Duodenal mucosa (tissue), 2 donors: Measurements from ENCODE around the gene RPS3.
"Not testable (repeated sequence)": the region's sequence is repeated elsewhere in the genome, so short reads cannot be mapped to it uniquely, and the experiment has no call there.

ENCODE experiments used
- H3K27ac ChIP-seq: one replicate; pipeline ENCODE4 v1.7.0; 2013; ENCODE audit warnings: low read depth, low read length
- H3K27me3 ChIP-seq, 2 donors: one replicate each; pipeline ENCODE4 v1.7.0; 2013; ENCODE audit warnings: low read length in 2 of 2, control low read depth in 1 of 2; ENCODE audit not compliant: insufficient read depth in 2 of 2, control insufficient read depth in 1 of 2
- H3K36me3 ChIP-seq, 2 donors: one replicate each; pipeline ENCODE4 v1.7.0; 2013; ENCODE audit warnings: low read length in 2 of 2, control low read depth in 1 of 2; ENCODE audit not compliant: insufficient read depth in 2 of 2, control insufficient read depth in 1 of 2
- H3K4me1 ChIP-seq, 2 donors: one replicate each; pipeline ENCODE4 v1.7.0; 2013; ENCODE audit warnings: low read length in 2 of 2, control low read depth in 1 of 2; ENCODE audit not compliant: insufficient read depth in 2 of 2, control insufficient read depth in 1 of 2
- H3K4me3 ChIP-seq, 2 donors: one replicate each; pipeline ENCODE4 v1.7.0; 2013; ENCODE audit warnings: low read length in 2 of 2, low read depth in 1 of 2
- H3K9ac ChIP-seq, 2 donors: one replicate each; pipeline ENCODE4 v1.7.0; 2013; ENCODE audit warnings: low read length in 2 of 2, low read depth in 1 of 2
- H3K9me3 ChIP-seq, 2 donors: one replicate each; pipeline ENCODE4 v1.7.0; 2013; ENCODE audit warnings: low read length in 2 of 2, control low read depth in 1 of 2; ENCODE audit not compliant: control insufficient read depth in 1 of 2

The RPS3 gene

DNA sequence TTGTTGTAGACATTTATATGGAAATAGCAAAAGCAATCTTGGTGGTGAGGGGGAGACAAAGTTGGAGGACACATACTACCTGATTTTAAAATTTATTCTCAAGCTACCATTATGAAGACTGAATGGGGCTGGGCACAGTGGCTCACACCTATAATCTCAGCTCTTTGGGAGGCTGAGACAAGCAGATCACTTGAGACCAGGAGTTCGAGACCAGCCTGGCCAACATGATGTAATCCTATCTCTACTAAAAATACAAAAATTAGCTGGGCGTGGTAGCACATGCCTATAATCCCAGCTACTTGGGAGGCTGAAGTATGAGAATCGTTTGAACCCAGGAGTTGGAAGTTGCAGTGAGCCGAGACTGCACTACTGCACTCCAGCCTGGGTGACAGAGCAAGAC lies 37.0 kb upstream of the RPS3 start:
- H3K27ac ChIP-seq, H3K36me3 ChIP-seq, H3K27me3 ChIP-seq, H3K4me3 ChIP-seq, H3K4me1 ChIP-seq, H3K9ac ChIP-seq, H3K9me3 ChIP-seq: not testable (repeated sequence)

DNA sequence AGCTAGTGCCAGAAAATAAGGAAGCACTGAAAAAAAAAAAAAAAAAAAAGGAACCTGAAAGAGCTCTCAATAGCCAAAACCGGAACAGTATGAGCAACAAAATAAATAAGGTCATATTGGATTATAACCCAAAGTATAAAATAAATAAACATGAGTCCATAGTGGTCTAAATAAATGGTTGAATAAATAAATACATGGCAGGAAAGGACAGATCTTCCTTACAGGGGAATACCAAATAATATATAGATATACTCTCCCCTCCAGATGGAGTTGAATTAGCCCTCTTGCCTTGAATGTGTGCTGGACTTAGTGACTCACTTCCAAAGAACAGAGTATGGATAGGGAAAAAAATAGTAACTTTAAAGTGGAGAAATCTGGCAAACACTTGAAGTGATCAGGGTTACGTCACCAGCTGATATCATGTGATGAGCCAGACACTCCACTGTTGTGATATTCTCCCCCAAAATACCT lies 33.6 kb upstream of the RPS3 start:
- H3K4me1 ChIP-seq = peaks cover 0 to 9% of the 10 kb centered on the region in 2 donors
- H3K9ac ChIP-seq = no peak overlapping the region
- no peaks in the 10 kb centered on the region for H3K9me3 ChIP-seq
- no peak overlapping the region for H3K27ac ChIP-seq
- H3K36me3 ChIP-seq = no peaks in the 10 kb centered on the region
- H3K4me3 ChIP-seq = no peak overlapping the region
- H3K27me3 ChIP-seq = no peaks in the 10 kb centered on the region

- not testable (repeated sequence) for H3K9ac ChIP-seq, H3K9me3 ChIP-seq, H3K4me3 ChIP-seq, H3K36me3 ChIP-seq, H3K27me3 ChIP-seq, H3K27ac ChIP-seq
- peaks cover 6 to 13% of the 10 kb centered on the region in 2 donors for H3K4me1 ChIP-seq
Observed at GRCh38 chr11:75366826-75367225, 32.5 kb upstream of the RPS3 start.

GRCh38 chr11:75369560-75370255 lies 29.6 kb upstream of the RPS3 start:
- Histone ChIP-seq H3K4me3 (no peak overlapping the region), H3K4me1 (peaks cover 14 to 24% of the 10 kb centered on the region in 2 donors), H3K36me3 (no peaks in the 10 kb centered on the region), H3K27ac (no peak overlapping the region), H3K9me3 (no peaks in the 10 kb centered on the region), H3K27me3 (no peaks in the 10 kb centered on the region), H3K9ac (no peak overlapping the region)

DNA sequence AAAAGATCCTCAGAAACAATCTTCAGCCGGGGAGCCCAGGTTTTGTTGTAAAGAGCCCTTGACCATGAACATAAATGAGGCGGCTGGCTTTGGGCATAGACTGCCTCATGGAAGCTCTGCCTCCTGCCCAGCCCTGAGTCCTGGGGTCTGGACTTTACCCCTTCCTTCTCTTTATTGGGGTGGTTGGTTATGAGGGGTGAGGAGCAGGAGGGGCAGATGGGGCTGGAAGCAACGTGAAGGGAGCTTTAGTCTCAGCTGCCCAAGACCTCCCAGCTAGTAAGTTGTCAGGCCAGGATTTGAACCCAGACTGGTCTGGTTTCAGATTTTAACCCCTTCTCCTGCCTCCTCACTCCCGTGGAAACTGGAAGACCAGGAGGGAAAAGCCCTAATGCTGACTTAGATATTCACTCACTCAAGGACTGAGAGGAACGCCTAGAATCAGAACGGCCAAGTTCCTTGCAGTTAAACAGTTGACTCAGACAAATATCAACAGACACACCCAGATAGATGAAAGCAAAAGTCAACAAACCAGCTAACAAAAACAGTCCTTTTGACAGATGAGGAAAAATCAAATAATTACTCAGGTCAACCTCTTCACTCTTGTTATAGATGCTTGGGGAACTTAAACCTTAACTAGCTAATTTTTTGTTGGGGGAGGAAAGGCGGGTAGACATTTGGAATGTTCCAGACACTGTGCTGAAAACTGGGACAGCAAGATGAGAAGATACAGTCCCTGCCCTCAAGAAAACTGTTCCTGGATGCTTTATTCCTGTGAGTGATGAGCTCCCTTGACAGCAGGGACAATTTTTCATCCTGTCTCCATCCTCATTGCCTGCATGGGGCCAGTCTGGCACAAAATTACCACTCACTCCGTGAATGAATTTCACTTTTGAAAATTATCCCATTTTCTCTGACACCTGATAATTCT lies 27.1 kb upstream of the RPS3 start:
- Histone ChIP-seq H3K27ac (peak overlapping the region; percentile 65), H3K4me3 (peak overlapping the region; percentile 38 to 49), H3K9ac (peak overlapping the region; percentile 28 to 32), H3K36me3 (no peaks in the 10 kb centered on the region), H3K9me3 (no peaks in the 10 kb centered on the region), H3K27me3 (no peaks in the 10 kb centered on the region), H3K4me1 (peaks cover 14 to 24% of the 10 kb centered on the region in 2 donors)

- Histone ChIP-seq H3K36me3 (no peaks in the 10 kb centered on the region), H3K4me3 (no peak overlapping the region), H3K27me3 (no peaks in the 10 kb centered on the region), H3K9ac (no peak overlapping the region), H3K9me3 (no peaks in the 10 kb centered on the region), H3K27ac (no peak overlapping the region), H3K4me1 (peaks cover 14 to 24% of the 10 kb centered on the region in 2 donors)
Observed at GRCh38 chr11:75373201-75373600, 26.1 kb upstream of the RPS3 start.

- Histone ChIP-seq H3K9ac (no peak overlapping the region), H3K27me3 (no peaks in the 10 kb centered on the region), H3K36me3 (no peaks in the 10 kb centered on the region), H3K9me3 (no peaks in the 10 kb centered on the region), H3K4me3 (no peak overlapping the region), H3K4me1 (peaks cover 14 to 20% of the 10 kb centered on the region in 2 donors), H3K27ac (no peak overlapping the region)
Observed at GRCh38 chr11:75374646-75375045, 24.7 kb upstream of the RPS3 start.

- Histone ChIP-seq H3K36me3 (no peaks in the 10 kb centered on the region), H3K27ac (no peak overlapping the region), H3K4me3 (no peak overlapping the region), H3K9me3 (no peaks in the 10 kb centered on the region), H3K27me3 (no peaks in the 10 kb centered on the region), H3K4me1 (peaks cover 22% of the 10 kb centered on the region in 2 donors), H3K9ac (no peak overlapping the region)
Observed at GRCh38 chr11:75375626-75376025, 23.7 kb upstream of the RPS3 start.

DNA sequence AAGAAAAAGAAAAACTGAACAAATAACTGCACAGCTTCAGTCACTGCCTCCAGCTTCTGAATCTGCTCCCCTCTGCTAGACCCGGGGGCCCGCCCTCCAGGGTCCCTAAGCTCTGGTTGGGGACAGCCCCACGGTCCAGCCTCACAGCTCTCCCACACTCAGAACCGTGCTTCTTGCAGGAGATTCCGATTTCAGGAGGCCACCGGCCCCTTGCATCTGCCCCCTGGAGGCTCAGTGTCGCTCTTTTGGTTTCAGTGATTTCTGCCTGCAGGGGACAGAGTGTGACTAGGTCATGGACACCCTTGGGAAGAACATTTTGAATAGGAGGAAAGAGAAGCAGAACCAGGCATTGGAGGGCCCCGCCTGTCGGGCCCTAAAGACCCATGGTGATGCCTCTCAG lies 23.1 kb upstream of the RPS3 start:
- Histone ChIP-seq H3K9me3 (no peaks in the 10 kb centered on the region), H3K4me3 (no peak overlapping the region), H3K27ac (no peak overlapping the region), H3K4me1 (peaks cover 27 to 28% of the 10 kb centered on the region in 2 donors), H3K27me3 (no peaks in the 10 kb centered on the region), H3K36me3 (no peaks in the 10 kb centered on the region), H3K9ac (no peak overlapping the region)

- H3K4me3 ChIP-seq, H3K36me3 ChIP-seq, H3K27ac ChIP-seq, H3K9me3 ChIP-seq, H3K9ac ChIP-seq, H3K27me3 ChIP-seq: not testable (repeated sequence)
- peaks cover 13 to 15% of the 10 kb centered on the region in 2 donors for H3K4me1 ChIP-seq
Observed at GRCh38 chr11:75378776-75379175, 20.5 kb upstream of the RPS3 start.
